Breast epithelium (tissue), 4 donors: ENCODE data around the gene CLPSL1. TPM values are rescaled to one million over a fixed set of nuclear protein-coding genes. Genes with fewer than 3 reads are reported as not detected.

ENCODE experiments used
- DNase-seq, 2 donors: peaks; one replicate each; pipeline ENCODE4 v3.0.0-alpha.2; 2019; ENCODE audit warnings: low spot score in 2 of 2
- H3K27ac ChIP-seq, 2 donors: fragments of 200-600 bp; sonication (generic) in 1 of 2; one replicate each; pipeline ENCODE4 v1.5.1; 2016 to 2019; ENCODE audit warnings: mild to moderate bottlenecking in 1 of 2
- H3K27me3 ChIP-seq, 2 donors: fragments of 200-600 bp; sonication (generic) in 1 of 2; one replicate each; pipeline versions ENCODE4 v1.5.1 to v1.6.0; 2017 to 2019; ENCODE audit warnings: control low read depth in 1 of 2, mild to moderate bottlenecking in 1 of 2
- H3K36me3 ChIP-seq: fragments of 200-600 bp; one replicate; pipeline ENCODE4 v1.5.1; 2019
- H3K4me1 ChIP-seq, 2 donors: fragments of 200-600 bp; sonication (generic); one replicate each; pipeline ENCODE4 v1.5.1; 2016 to 2019; ENCODE audit warnings: control low read depth in 1 of 2
- H3K4me3 ChIP-seq, 3 donors: fragments of 200-600 bp; sonication (generic); 1 replicate in 2 of 3; 2 replicates in 1 of 3; pipeline ENCODE4 v1.5.1; 2016 to 2019; ENCODE audit warnings: mild to moderate bottlenecking in 3 of 3, moderate library complexity in 2 of 3
- H3K9me3 ChIP-seq, 2 donors: fragments of 200-600 bp; sonication (generic) in 1 of 2; one replicate each; pipeline ENCODE4 v1.5.1; 2016 to 2019; ENCODE audit warnings: control low read depth in 1 of 2
- CTCF ChIP-seq, 3 donors: fragments of 450-650 bp; IDR thresholded peaks; one replicate each; pipeline ENCODE4 v1.5.1; 2016 to 2017; ENCODE audit warnings: antibody characterized with exemption in 3 of 3, mild to moderate bottlenecking in 3 of 3, moderate library complexity in 3 of 3
- POLR2A ChIP-seq: fragments of 450-650 bp; IDR thresholded peaks from one replicate; pipeline ENCODE4 v1.6.1; 2016; ENCODE audit warnings: antibody characterized with exemption, mild to moderate bottlenecking, moderate library complexity
- POLR2AphosphoS5 ChIP-seq, 3 donors: sonication (generic); formaldehyde crosslinking; IDR thresholded peaks; one replicate each; pipeline ENCODE4 v1.6.1; 2017; ENCODE audit warnings: antibody characterized with exemption in 3 of 3
- intact Hi-C: fragments of 100-400 bp; cut with DNase I; formaldehyde crosslinking; loops from one replicate; pipeline ENCODE4 v1.15.1; 2023; ENCODE audit warnings: low total_unique reads
- total RNA-seq, 3 donors: library from RNA; depleted of rRNA; stranded (reverse); fragments of >200 nt; gene quantifications; one replicate each; pipeline ENCODE4 v1.1.0, GENCODE V29; 2016

Gene CLPSL1
- total RNA-seq, 3 donors from 2014 or later = 1.3 TPM; not detected in 2

GRCh38 chr6:35739645-35740524, 40.9 kb upstream of the CLPSL1 start:
- intact Hi-C loops = loop anchor here (5.0 kb wide), 2 partner anchors 153 to 213 kb away; no protein-coding TSS in a partner anchor

GRCh38 chr6:35742842-35743241, 38.0 kb upstream of the CLPSL1 start:
- Histone ChIP-seq H3K9me3 (no peaks in the 10 kb centered on the region), H3K4me1 (no peaks in the 10 kb centered on the region), H3K36me3 (no peaks in the 10 kb centered on the region), H3K27me3 (no peaks in the 10 kb centered on the region), H3K4me3 (no peak overlapping the region), H3K27ac (no peak overlapping the region)
- intact Hi-C loops = no loop called here
- no peak for TF ChIP-seq POLR2A
- no peak for TF ChIP-seq POLR2AphosphoS5 (IDR thresholded peaks at IDR 0.05)
- no peak for TF ChIP-seq CTCF (IDR thresholded peaks at IDR 0.05)
- DNase-seq = peak in 1 of 2 donors; percentile 2

More at GRCh38 chr6:35739645-35740524, 40.9 kb upstream of the CLPSL1 start:
- Histone ChIP-seq H3K4me1 (peaks cover 0 to 9% of the 10 kb centered on the region in 2 donors), H3K36me3 (no peaks in the 10 kb centered on the region), H3K9me3 (no peaks in the 10 kb centered on the region), H3K27ac (peak overlapping the region in 1 of 2 donors; percentile 14), H3K27me3 (no peaks in the 10 kb centered on the region), H3K4me3 (no peak overlapping the region)
- TF ChIP-seq POLR2AphosphoS5 (IDR thresholded peaks at IDR 0.05) (no peak), POLR2A (no peak), CTCF (IDR thresholded peaks at IDR 0.05) (no peak)
- DNase-seq = no peak

- no peak overlapping the region for H3K4me3 ChIP-seq
- TF ChIP-seq POLR2A (no peak), POLR2AphosphoS5 (IDR thresholded peaks at IDR 0.05) (no peak), CTCF (IDR thresholded peaks at IDR 0.05) (no peak)
- intact Hi-C loops = no loop called here
Observed at GRCh38 chr6:35745509-35745908, 35.3 kb upstream of the CLPSL1 start.

GRCh38 chr6:35746516-35746915, 34.3 kb upstream of the CLPSL1 start:
- no peaks in the 10 kb centered on the region for H3K9me3 ChIP-seq
- peak in 1 of 2 donors; percentile 19 for DNase-seq
- H3K4me1 ChIP-seq = no peaks in the 10 kb centered on the region
- H3K27me3 ChIP-seq = no peaks in the 10 kb centered on the region
- intact Hi-C loops = no loop called here
- no peak overlapping the region for H3K27ac ChIP-seq
- no peak for TF ChIP-seq POLR2A
- no peak for TF ChIP-seq POLR2AphosphoS5 (IDR thresholded peaks at IDR 0.05)
- TF ChIP-seq CTCF (IDR thresholded peaks at IDR 0.05) = no peak
- no peaks in the 10 kb centered on the region for H3K36me3 ChIP-seq
- H3K4me3 ChIP-seq = no peak overlapping the region

More at GRCh38 chr6:35745509-35745908, 35.3 kb upstream of the CLPSL1 start:
- Histone ChIP-seq H3K27me3 (no peaks in the 10 kb centered on the region), H3K36me3 (no peaks in the 10 kb centered on the region), H3K9me3 (no peaks in the 10 kb centered on the region), H3K27ac (no peak overlapping the region), H3K4me1 (no peaks in the 10 kb centered on the region)
- peak in 1 of 2 donors; percentile 25 for DNase-seq

- Histone ChIP-seq H3K27me3 (no peaks in the 10 kb centered on the region), H3K4me1 (no peaks in the 10 kb centered on the region), H3K27ac (no peak overlapping the region), H3K9me3 (no peaks in the 10 kb centered on the region), H3K36me3 (no peaks in the 10 kb centered on the region), H3K4me3 (no peak overlapping the region)
- DNase-seq = no peak
- TF ChIP-seq CTCF (IDR thresholded peaks at IDR 0.05) (no peak), POLR2A (no peak)
- intact Hi-C loops = no loop called here
Observed at GRCh38 chr6:35747877-35748276, 32.9 kb upstream of the CLPSL1 start.
